H1 (cell line): ENCODE measurements around the gene ZFYVE27. TPM values are rescaled to one million over a fixed set of nuclear protein-coding genes. Genes with fewer than 3 reads are reported as not detected.

Source experiments
- BACH1 ChIP-seq: IDR thresholded peaks from 2 replicates; pipeline ENCODE4 v1.6.1; 2012; ENCODE audit warnings: low read length, improper control_type of control experiment
- FOSL1 ChIP-seq: IDR thresholded peaks from 2 replicates; pipeline ENCODE4 v1.6.1; 2011; ENCODE audit warnings: mild to moderate bottlenecking, low read depth, low read length, moderate library complexity; ENCODE audit not compliant: insufficient read depth
- SIX5 ChIP-seq: IDR thresholded peaks from 2 replicates; pipeline ENCODE4 v1.6.1; 2011; ENCODE audit warnings: mild to moderate bottlenecking, low read depth, low read length
- SRF ChIP-seq: IDR thresholded peaks from 2 replicates; pipeline ENCODE4 v1.6.1; 2011; ENCODE audit warnings: mild to moderate bottlenecking, low read depth, low read length, moderate library complexity
- polyA plus RNA-seq, 7 experiments: library from polyadenylated mRNA; depleted of rRNA in 3 of 7; stranded (reverse) in 5 of 7; unstranded in 2 of 7; fragments of >200 nt in 5 of 7; fragments of 200-250 nt in 2 of 7; gene quantifications; 1 replicate in 5 of 7; 2 replicates in 1 of 7; 4 replicates in 1 of 7; pipeline versions ENCODE4 v1.2.1 to v1.2.3, GENCODE V29; 2011 to 2013; ENCODE audit warnings: missing spikeins in 2 of 7, mixed read lengths in 2 of 7
- total RNA-seq: library from RNA; stranded (reverse); fragmentation: NEBNext Ultra II Directional; extraction: Animal tissue kit (Norgen Biotek cat#: 25700); gene quantifications from 2 replicates; pipeline ENCODE4 v1.2.1, GENCODE V29; 2021

ZFYVE27 gene
- total and polyA plus RNA-seq, 2 of the 8 experiments (the other 6 are each of a cell fraction or from before 2014, with no cell fraction given): 16.6 to 19.8 TPM

DNA sequence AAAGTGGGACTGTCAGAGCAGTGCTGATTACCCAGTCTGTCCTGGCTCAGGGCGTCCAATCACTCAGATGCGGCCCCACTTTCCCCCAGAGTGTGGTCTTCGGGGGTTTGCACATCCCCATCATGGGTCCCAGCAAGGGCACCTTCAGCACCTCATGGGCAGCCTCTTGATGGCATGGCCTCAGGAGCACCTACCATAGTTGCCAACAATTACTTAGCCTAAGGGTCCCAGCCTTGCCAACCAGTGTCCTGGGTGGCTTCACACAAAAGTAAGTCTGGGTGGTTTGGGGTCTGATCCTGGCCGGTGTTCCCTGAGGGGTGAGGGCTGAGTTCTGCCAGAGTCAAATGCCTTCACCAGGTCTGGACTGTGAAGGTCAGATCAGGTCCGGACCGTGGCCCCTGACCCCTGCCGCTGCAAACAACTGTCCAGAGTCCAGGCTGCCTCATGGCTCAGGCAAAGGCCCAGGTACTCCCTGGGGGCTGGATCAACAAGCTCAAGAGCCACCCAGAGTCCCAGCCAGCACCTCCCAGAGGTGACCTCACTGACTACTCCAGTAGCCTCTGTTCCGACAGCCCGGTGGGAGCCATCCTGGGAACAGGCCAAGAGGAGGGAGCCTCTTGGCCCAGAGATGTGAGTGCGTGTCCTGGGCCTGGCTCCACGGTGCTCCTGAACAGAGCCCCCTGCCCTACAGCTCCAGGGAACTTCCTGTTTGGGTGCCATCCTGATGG lies 29.6 kb upstream of the ZFYVE27 start (continued):
- TF ChIP-seq SRF (no peak), SIX5 (no peak), BACH1 (no peak), FOSL1 (no peak)
